HL-60 (cell line): ENCODE results near the gene COLEC12.

Source experiments
- DNase-seq, 2 experiments: peaks; one replicate each; pipeline ENCODE4 v3.0.0-alpha.2; 2010 to 2020; ENCODE audit warnings: low read depth in 1 of 2, low spot score in 1 of 2
- H3K27ac ChIP-seq: fragments of 250-450 bp; sonication (Bioruptor Pico); replicated peaks from 2 replicates; pipeline ENCODE4 v1.5.1; 2020; ENCODE audit warnings: mild to moderate bottlenecking, moderate library complexity
- H3K27me3 ChIP-seq: fragments of 250-450 bp; sonication (Bioruptor Pico); 2 replicates; pipeline ENCODE4 v1.5.1; 2021; ENCODE audit warnings: mild to moderate bottlenecking, moderate library complexity; ENCODE audit not compliant: insufficient read depth, poor library complexity, severe bottlenecking
- H3K4me3 ChIP-seq: replicated peaks from 2 replicates; pipeline ENCODE4 v1.5.1; 2011; ENCODE audit warnings: mild to moderate bottlenecking, control low read depth, low read length; ENCODE audit not compliant: insufficient read depth
- GABPA ChIP-seq: IDR thresholded peaks from 2 replicates; pipeline ENCODE4 v1.6.1; 2012; ENCODE audit warnings: low read depth
- POLR2AphosphoS5 ChIP-seq: IDR thresholded peaks from 2 replicates; pipeline ENCODE4 v1.6.1; 2012; ENCODE audit warnings: low read depth
- SPI1 ChIP-seq: IDR thresholded peaks from 2 replicates; pipeline ENCODE4 v1.6.1; 2012; ENCODE audit warnings: low read depth, mild to moderate bottlenecking, borderline replicate concordance
- TF ChIP-seq, protein P1 (sequence below): IDR thresholded peaks from one replicate; pipeline ENCODE4 v1.5.1; 2011; ENCODE audit warnings: low read length, control low read depth, inconsistent platforms; ENCODE audit not compliant: insufficient read depth
- TF ChIP-seq, protein P2 (sequence below): IDR thresholded peaks from 2 replicates; pipeline ENCODE4 v1.6.1; 2012; ENCODE audit warnings: low read depth; ENCODE audit not compliant: insufficient replicate concordance

Gene COLEC12

DNA sequence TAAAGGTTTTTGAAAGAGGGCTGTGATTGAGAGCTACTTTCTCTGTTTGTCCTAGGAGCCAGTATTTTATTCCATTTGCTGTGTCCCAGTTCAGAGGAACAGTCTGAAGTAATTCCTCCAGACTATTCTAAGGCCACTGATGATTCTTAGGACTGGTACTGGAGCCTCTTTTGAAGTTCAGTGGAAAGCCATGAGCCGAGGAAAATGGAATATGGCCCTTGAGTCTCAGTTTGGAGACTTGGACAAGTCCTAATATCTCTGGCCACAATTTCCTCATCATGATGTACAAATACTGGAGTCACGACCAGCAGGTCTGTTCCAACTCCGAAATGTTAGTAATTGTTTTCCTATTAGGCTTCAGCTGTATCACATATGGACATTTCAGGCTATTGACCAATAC is 7.1 kb upstream of the COLEC12 start:
- Histone ChIP-seq H3K27me3 (peaks cover 1% of the 10 kb centered on the region), H3K27ac (no peak overlapping the region), H3K4me3 (no peak overlapping the region)
- TF ChIP-seq, protein P1, sequence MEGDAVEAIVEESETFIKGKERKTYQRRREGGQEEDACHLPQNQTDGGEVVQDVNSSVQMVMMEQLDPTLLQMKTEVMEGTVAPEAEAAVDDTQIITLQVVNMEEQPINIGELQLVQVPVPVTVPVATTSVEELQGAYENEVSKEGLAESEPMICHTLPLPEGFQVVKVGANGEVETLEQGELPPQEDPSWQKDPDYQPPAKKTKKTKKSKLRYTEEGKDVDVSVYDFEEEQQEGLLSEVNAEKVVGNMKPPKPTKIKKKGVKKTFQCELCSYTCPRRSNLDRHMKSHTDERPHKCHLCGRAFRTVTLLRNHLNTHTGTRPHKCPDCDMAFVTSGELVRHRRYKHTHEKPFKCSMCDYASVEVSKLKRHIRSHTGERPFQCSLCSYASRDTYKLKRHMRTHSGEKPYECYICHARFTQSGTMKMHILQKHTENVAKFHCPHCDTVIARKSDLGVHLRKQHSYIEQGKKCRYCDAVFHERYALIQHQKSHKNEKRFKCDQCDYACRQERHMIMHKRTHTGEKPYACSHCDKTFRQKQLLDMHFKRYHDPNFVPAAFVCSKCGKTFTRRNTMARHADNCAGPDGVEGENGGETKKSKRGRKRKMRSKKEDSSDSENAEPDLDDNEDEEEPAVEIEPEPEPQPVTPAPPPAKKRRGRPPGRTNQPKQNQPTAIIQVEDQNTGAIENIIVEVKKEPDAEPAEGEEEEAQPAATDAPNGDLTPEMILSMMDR: no peak
- TF ChIP-seq GABPA (no peak), SPI1 (no peak), POLR2AphosphoS5 (no peak)
- TF ChIP-seq, protein P2, sequence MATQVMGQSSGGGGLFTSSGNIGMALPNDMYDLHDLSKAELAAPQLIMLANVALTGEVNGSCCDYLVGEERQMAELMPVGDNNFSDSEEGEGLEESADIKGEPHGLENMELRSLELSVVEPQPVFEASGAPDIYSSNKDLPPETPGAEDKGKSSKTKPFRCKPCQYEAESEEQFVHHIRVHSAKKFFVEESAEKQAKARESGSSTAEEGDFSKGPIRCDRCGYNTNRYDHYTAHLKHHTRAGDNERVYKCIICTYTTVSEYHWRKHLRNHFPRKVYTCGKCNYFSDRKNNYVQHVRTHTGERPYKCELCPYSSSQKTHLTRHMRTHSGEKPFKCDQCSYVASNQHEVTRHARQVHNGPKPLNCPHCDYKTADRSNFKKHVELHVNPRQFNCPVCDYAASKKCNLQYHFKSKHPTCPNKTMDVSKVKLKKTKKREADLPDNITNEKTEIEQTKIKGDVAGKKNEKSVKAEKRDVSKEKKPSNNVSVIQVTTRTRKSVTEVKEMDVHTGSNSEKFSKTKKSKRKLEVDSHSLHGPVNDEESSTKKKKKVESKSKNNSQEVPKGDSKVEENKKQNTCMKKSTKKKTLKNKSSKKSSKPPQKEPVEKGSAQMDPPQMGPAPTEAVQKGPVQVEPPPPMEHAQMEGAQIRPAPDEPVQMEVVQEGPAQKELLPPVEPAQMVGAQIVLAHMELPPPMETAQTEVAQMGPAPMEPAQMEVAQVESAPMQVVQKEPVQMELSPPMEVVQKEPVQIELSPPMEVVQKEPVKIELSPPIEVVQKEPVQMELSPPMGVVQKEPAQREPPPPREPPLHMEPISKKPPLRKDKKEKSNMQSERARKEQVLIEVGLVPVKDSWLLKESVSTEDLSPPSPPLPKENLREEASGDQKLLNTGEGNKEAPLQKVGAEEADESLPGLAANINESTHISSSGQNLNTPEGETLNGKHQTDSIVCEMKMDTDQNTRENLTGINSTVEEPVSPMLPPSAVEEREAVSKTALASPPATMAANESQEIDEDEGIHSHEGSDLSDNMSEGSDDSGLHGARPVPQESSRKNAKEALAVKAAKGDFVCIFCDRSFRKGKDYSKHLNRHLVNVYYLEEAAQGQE: no peak
- DNase-seq: no peak

DNA sequence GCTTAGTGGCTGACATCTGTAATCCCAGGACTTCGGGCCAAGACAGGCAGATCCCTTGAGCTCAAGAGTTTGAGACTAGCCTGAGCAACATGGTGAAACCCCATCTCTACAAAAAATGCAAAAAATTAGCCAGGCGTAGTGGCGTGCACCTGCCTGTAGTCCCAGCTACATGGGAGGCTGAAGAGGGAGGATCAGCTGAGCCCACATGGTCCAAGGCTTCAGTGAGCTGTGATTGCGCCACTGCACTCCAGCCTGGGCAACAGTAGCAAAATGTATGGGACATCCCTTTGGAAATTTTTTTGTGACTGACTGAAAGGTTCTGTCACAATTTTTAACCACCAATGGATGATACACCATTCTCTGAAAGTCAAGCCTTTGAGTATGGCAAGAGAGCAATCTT is 6.3 kb upstream of the COLEC12 start:
- no peak overlapping the region for H3K4me3 ChIP-seq
- TF ChIP-seq GABPA (no peak), SPI1 (no peak), POLR2AphosphoS5 (no peak)
- TF ChIP-seq, protein P2: no peak
- TF ChIP-seq, protein P1: no peak
- peaks cover 5% of the 10 kb centered on the region for H3K27me3 ChIP-seq
- no peak overlapping the region for H3K27ac ChIP-seq
- no peak for DNase-seq

DNA sequence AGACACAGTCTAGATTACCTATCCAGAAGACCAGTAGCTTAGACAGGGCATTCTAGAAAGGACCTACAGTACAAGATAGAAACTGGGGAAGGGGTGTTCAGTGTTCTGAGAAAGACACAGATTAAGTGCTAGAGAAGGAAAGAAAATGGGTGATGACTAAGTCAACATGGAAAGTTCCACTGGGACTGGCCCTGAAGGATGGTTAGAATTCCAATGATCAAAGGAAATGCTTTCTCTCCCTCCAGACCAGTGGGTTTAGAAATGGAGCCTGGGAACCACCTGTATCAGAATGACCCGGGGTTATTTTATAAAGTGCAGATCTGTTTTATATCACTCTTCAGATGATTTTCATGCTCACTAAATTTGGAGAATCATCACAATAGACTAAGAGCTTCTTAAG is 5.8 kb upstream of the COLEC12 start:
- DNase-seq: no peak
- Histone ChIP-seq H3K27me3 (peaks cover 11% of the 10 kb centered on the region), H3K4me3 (no peak overlapping the region), H3K27ac (no peak overlapping the region)
- no peak for TF ChIP-seq SPI1
- no peak for TF ChIP-seq POLR2AphosphoS5
- TF ChIP-seq, protein P2: no peak
- TF ChIP-seq, protein P1: no peak
- TF ChIP-seq GABPA: no peak
